Smooth muscle cell (in vitro differentiated cells): ENCODE results near the gene RAB27A. TPM values are rescaled to one million over a fixed set of nuclear protein-coding genes. Genes with fewer than 3 reads are reported as not detected.

ENCODE experiments used
- DNase-seq: peaks from one replicate; lab custom pipeline; 2025; ENCODE audit not compliant: unreplicated experiment; lab: John Stamatoyannopoulos, UW
- H2AFZ ChIP-seq: fragments of 200-600 bp; sonication (generic); 2 replicates; pipeline ENCODE4 v1.6.0; 2016; ENCODE audit warnings: antibody characterized with exemption, low read depth, mild to moderate bottlenecking
- H3F3A ChIP-seq: fragments of 200-600 bp; sonication (generic); 2 replicates; pipeline ENCODE4 v1.6.0; 2017; ENCODE audit warnings: antibody characterized with exemption, low read depth
- H3K27ac ChIP-seq: fragments of 200-600 bp; sonication (generic); 2 replicates; pipeline ENCODE4 v1.5.1; 2016; ENCODE audit warnings: low read depth, mild to moderate bottlenecking
- H3K27me3 ChIP-seq: fragments of 200-600 bp; sonication (generic); 2 replicates; pipeline ENCODE4 v1.6.1; 2016; ENCODE audit warnings: low read depth, mild to moderate bottlenecking
- H3K36me3 ChIP-seq: fragments of 200-600 bp; sonication (generic); 2 replicates; pipeline ENCODE4 v1.5.1; 2016; ENCODE audit warnings: low read depth
- H3K4me1 ChIP-seq: fragments of 200-600 bp; sonication (generic); 2 replicates; pipeline ENCODE4 v1.5.1; 2016; ENCODE audit warnings: low read depth
- H3K4me2 ChIP-seq: fragments of 200-600 bp; sonication (generic); 2 replicates; pipeline ENCODE4 v1.6.0; 2016; ENCODE audit warnings: mild to moderate bottlenecking
- H3K4me3 ChIP-seq: fragments of 200-600 bp; sonication (generic); 2 replicates; pipeline ENCODE4 v1.5.1; 2016; ENCODE audit warnings: mild to moderate bottlenecking
- H3K79me2 ChIP-seq: fragments of 200-600 bp; sonication (generic); 2 replicates; pipeline ENCODE4 v1.6.0; 2016; ENCODE audit warnings: low read depth, mild to moderate bottlenecking
- H3K9ac ChIP-seq: fragments of 200-600 bp; sonication (generic); 2 replicates; pipeline ENCODE4 v1.6.0; 2016; ENCODE audit warnings: low read depth
- H3K9me3 ChIP-seq: fragments of 200-600 bp; sonication (generic); replicated peaks from 2 replicates; pipeline ENCODE4 v1.5.1; 2016; ENCODE audit warnings: low read depth
- H4K20me1 ChIP-seq: fragments of 200-600 bp; sonication (generic); 2 replicates; pipeline ENCODE4 v1.6.0; 2016; ENCODE audit warnings: low read depth
- WGBS: methylation state at CpG from one replicate; pipeline ENCODE4 v1.1.7; 2016; ENCODE audit warnings: low lambda C conversion rate; 5-methylcytosine and 5-hydroxymethylcytosine counted together
- polyA plus RNA-seq: library from polyadenylated mRNA; unstranded; fragments of >200 nt; fragmentation: Nextera tagmentation; extraction: Ambion mirVana; gene quantifications from 2 replicates; pipeline ENCODE4 v1.2.1, GENCODE V29; 2016
- total RNA-seq: library from RNA; depleted of rRNA; stranded (reverse); fragments of >200 nt; gene quantifications from 2 replicates; pipeline ENCODE4 v1.2.3, GENCODE V29; 2014
- TF ChIP-seq, protein P1 (sequence below): fragments of 200-600 bp; sonication (generic); IDR thresholded peaks from 2 replicates; pipeline ENCODE4 v1.5.1; 2017; ENCODE audit warnings: borderline replicate concordance, mild to moderate bottlenecking, antibody characterized with exemption; ENCODE audit not compliant: insufficient read depth, poor library complexity, severe bottlenecking

The RAB27A gene
- total and polyA plus RNA-seq, 2 experiments from 2014 or later: 14.6 to 15.6 TPM

DNA sequence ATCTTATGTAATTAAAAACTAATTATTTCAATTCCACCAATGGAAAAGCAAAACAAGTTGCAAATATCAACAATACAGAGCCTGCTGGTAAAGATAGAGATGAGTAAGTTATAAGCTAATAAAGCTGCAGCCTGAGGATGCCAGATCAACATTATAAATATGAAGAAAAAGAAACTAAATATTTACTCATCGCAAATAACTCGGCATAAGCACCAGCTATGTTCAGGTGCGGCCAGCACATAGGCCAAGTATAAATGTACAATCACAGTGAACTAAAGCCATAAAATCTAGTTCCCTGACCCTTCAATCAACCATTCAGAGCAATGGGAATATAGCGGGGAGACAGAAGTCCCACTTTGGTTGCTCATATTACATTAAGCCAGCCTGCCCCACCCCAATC lies 85.1 kb downstream of the RAB27A start:
- H4K20me1 ChIP-seq: no peaks in the 10 kb centered on the region
- 81% methylated on average over 4 of the region's 4 CpGs for WGBS
- no peak overlapping the region for H3K4me3 ChIP-seq
- no peaks in the 10 kb centered on the region for H3K9me3 ChIP-seq
- H3K4me2 ChIP-seq: no peak overlapping the region
- no peaks in the 10 kb centered on the region for H3K36me3 ChIP-seq
- H3K9ac ChIP-seq: no peak overlapping the region
- no peak overlapping the region for H3K27ac ChIP-seq
- H3K4me1 ChIP-seq: no peaks in the 10 kb centered on the region
- H3K79me2 ChIP-seq: no peaks in the 10 kb centered on the region
- no peaks in the 10 kb centered on the region for H3K27me3 ChIP-seq
- TF ChIP-seq, protein P1, sequence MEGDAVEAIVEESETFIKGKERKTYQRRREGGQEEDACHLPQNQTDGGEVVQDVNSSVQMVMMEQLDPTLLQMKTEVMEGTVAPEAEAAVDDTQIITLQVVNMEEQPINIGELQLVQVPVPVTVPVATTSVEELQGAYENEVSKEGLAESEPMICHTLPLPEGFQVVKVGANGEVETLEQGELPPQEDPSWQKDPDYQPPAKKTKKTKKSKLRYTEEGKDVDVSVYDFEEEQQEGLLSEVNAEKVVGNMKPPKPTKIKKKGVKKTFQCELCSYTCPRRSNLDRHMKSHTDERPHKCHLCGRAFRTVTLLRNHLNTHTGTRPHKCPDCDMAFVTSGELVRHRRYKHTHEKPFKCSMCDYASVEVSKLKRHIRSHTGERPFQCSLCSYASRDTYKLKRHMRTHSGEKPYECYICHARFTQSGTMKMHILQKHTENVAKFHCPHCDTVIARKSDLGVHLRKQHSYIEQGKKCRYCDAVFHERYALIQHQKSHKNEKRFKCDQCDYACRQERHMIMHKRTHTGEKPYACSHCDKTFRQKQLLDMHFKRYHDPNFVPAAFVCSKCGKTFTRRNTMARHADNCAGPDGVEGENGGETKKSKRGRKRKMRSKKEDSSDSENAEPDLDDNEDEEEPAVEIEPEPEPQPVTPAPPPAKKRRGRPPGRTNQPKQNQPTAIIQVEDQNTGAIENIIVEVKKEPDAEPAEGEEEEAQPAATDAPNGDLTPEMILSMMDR: no peak
- H3F3A ChIP-seq: no peaks in the 10 kb centered on the region
- H2AFZ ChIP-seq: no peak overlapping the region
- no peak for DNase-seq

DNA sequence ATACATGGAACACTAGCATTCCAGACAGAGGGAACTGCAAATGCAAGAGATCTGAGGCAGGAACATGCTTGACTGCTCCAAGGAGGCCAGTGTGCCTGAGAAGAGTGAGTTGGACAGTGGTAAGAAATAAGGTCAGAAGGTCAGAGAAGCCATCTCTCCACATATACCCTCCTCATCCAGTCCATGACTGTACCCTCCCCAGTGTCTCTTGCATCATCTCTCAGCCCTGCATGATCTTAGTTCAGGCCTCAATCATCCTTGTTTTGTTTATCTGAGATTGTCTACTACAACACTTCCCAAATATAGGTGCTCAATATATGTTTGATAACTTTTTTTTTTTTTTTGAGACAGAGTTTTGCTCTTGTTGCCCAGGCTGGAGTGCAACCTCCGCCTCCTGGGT lies 87.4 kb downstream of the RAB27A start:
- H3K36me3 ChIP-seq: no peaks in the 10 kb centered on the region
- H3K27me3 ChIP-seq: no peaks in the 10 kb centered on the region
- no peaks in the 10 kb centered on the region for H3K79me2 ChIP-seq
- 100% methylated on average over 1 of the region's 1 CpG for WGBS
- H3K9me3 ChIP-seq: no peaks in the 10 kb centered on the region
- no peak for DNase-seq
- no peak overlapping the region for H3K9ac ChIP-seq
- no peak overlapping the region for H2AFZ ChIP-seq
- no peak overlapping the region for H3K4me2 ChIP-seq
- no peak overlapping the region for H3K27ac ChIP-seq
- TF ChIP-seq, protein P1: no peak
- H4K20me1 ChIP-seq: no peaks in the 10 kb centered on the region
- peaks cover 5% of the 10 kb centered on the region for H3K4me1 ChIP-seq
- H3F3A ChIP-seq: no peaks in the 10 kb centered on the region
- no peak overlapping the region for H3K4me3 ChIP-seq

DNA sequence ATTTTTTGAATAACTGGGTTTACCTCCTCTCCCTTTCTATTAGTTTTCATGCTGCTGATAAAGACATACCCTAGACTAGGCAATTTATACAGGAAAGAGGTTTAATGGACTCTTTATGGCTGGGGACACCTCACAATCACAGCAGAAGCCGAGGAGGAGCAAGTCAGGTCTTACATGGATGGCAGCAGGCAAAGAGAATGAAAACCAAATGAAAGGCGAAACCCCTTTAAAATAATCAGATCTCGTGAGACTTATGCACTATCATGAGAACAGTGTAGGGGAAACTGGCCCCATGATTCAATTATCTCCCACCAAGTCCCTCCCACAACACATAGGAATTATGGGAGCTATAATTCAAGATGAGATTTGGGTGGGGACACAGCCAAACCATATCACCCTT lies 90.9 kb downstream of the RAB27A start:
- 82% methylated on average over 3 of the region's 3 CpGs for WGBS
- H3K36me3 ChIP-seq: no peaks in the 10 kb centered on the region
- H3F3A ChIP-seq: no peaks in the 10 kb centered on the region
- no peak overlapping the region for H3K4me2 ChIP-seq
- no peak overlapping the region for H3K27ac ChIP-seq
- H3K4me1 ChIP-seq: peaks cover 20% of the 10 kb centered on the region
- no peak overlapping the region for H3K4me3 ChIP-seq
- no peaks in the 10 kb centered on the region for H3K9me3 ChIP-seq
- no peak overlapping the region for H3K9ac ChIP-seq
- H2AFZ ChIP-seq: no peak overlapping the region
- TF ChIP-seq, protein P1: no peak
- peaks cover 31% of the 10 kb centered on the region for H3K79me2 ChIP-seq
- H4K20me1 ChIP-seq: peaks cover 24% of the 10 kb centered on the region
- no peaks in the 10 kb centered on the region for H3K27me3 ChIP-seq
- DNase-seq: no peak

- no peak for DNase-seq
- TF ChIP-seq, protein P1: no peak
- no peaks in the 10 kb centered on the region for H3F3A ChIP-seq
- peak overlapping the region; percentile 97 for H3K9ac ChIP-seq
- peaks cover 32% of the 10 kb centered on the region for H4K20me1 ChIP-seq
- H3K4me2 ChIP-seq: peak overlapping the region; percentile 97
- H2AFZ ChIP-seq: peak overlapping the region; percentile 88
- WGBS: 72% methylated on average over 4 of the region's 4 CpGs
- H3K4me1 ChIP-seq: peaks cover 20% of the 10 kb centered on the region
- peak overlapping the region; percentile 94 for H3K4me3 ChIP-seq
- no peaks in the 10 kb centered on the region for H3K36me3 ChIP-seq
- peaks cover 40% of the 10 kb centered on the region for H3K79me2 ChIP-seq
- H3K27me3 ChIP-seq: no peaks in the 10 kb centered on the region
- H3K27ac ChIP-seq: peak overlapping the region; percentile 94
- H3K9me3 ChIP-seq: no peaks in the 10 kb centered on the region
Observed at GRCh38 chr15:55197719-55198118, 91.9 kb downstream of the RAB27A start.
